ENCODE results near the gene SLC11A2.
A peak's percentile ranks its signal among the peaks of the same experiment; 100 is the strongest.
"Not testable (repeated sequence)": the region's sequence is repeated elsewhere in the genome, so short reads cannot be mapped to it uniquely, and the experiment has no call there.

Gene SLC11A2

DNA sequence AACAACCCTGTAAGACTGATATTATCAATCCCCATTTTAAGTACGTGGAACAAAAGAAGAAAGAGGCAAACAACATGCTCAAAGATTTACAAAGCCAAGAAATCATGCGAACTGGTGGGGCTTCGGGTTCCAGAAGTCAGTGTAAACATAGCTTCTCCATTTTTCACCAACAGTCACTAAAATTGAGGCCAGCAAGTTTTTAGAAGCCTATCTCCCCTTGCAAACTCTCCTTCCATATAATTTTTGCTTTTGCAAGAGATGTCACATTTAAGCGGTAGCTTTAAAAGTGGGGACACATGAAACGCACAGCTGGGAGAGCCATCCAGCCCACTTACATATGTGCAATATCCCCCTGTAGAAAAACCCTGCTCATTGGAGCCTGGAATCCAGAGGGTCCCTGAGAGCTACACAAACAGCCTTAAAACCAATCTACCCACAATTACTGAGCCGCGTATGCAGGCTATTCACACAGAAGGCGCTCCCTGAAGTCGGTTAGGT, 797 bp downstream of the SLC11A2 start:
- no peak for DNase-seq (ENCODE audit: low spot score)

DNA sequence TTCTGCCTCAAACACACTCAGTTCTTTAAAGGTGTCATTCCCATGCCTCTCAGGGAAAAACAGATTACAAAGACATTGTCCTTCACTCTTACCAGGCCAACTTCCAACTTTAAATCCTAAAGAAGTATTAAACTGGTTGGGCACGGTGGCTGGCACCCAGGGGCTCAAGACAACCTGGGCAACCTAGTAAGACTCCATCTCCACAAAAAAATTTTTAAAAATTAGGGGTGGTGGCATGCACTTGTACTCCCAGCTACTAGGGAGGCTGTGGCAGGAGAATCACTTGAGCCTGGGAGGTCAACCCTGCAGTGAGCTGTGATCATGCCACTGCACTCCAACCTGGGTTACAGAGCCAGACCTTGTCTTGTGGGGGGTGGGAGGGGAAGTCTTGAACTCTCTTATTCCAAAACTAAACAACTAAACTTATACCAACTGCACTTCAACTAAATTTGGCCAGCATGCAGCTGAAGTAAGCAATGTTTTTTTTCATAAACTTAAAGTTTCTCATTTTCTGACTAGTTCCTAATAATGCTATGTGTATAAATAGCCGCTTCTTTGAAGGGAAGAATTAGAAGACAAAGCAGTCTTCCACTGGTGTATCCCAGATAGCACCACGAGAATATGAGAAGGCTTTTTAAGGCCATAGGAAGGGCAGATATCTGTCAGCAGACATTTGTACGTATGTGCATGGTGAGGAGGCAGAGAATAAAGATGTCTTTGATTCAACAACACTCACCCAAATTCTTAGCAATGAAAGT, 2.4 kb downstream of the SLC11A2 start:
- DNase-seq (ENCODE audit: low spot score) = no peak

DNA sequence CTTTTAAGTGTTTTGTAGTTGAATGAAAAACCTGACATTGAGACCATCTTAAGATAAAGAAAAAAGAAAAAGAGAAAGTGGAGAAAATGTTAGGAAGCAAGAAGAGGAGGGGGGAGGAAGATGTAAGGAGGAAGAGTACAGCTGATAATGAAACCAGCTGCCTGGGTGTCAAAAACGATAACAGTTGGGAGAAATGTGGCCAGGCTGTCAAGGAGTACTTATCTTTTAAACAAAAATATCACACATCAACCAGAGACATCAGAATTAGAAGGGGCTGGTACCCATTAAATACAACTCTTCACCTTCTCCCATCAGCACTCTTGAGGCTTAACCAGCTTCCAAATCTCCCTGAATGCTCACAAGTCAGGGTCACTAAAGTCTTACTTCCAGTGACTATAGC, 4.5 kb downstream of the SLC11A2 start:
- no peak for DNase-seq (ENCODE audit: low spot score)

DNA sequence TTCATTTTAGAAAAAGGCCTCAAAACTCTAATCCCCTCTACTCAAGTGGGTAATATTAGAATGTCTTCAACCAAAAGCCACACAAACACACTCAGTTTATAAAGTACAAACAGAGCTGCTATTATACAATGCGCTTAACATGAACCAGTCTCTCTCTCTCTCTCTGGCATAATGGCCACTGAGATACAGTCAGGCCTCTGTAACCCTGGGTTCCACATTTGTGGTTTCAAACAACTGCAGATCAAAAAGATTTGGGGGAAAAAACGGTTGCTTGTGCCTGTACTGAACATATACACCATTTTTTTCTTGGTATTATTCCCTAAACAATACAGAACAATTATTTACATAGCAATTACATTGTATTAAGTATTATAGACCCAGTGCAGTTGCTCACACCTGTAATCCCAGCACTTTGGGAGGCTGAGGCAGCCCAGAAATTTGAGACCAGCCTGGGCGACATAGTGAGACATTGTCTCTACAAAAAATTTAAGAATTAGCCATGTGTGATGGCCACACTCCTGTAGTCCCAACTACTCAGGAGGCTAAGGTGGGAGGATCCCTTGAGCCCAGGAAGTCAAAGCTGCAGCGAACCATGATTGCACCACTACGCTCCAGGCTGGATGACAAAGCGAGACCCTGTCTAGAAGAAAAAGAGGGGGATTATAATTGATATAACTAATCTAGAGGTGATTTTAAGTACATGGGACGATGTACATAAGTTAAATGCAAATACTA, 5.6 kb downstream of the SLC11A2 start:
- DNase-seq (ENCODE audit: low spot score) = no peak

DNA sequence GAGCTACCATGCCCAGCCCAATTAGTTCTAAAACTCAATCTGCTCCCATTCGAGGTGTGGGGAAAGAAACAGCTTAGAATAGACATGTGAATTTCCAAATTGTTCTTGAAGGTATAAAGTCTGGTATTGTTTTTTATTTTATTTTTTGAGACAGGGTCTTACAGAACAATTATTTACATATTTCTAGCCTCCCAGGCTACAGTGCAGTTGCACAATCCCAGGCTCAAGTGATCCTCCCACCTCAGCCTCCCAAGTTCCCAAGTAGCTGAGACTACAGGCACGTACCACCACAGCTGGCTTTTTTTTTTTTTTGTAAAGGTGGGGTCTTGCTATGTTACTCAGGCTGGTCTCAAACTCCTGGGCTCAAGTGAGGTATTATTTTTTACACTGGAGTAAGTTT, 6.3 kb downstream of the SLC11A2 start:
- DNase-seq (ENCODE audit: low spot score) = no peak

DNA sequence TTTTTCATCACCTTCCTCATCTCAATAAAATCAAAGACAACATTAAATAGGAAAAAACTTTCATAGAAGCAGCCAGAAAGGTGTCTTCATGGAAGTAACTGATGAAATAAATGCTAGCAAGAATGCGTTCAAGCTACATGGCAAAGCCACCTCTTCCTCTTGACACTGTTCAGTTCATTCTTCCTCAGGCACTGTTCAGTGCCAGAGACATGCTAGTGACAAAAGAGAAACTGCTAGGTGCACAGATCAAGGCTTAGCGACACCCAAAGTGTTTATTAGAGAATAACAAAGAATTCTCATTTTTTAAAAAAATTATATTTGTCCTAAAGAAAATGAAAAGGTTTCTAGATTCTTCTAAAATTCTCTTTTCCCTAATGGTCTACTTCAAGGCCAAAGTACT, 7.2 kb downstream of the SLC11A2 start:
- DNase-seq (ENCODE audit: low spot score) = no peak

DNA sequence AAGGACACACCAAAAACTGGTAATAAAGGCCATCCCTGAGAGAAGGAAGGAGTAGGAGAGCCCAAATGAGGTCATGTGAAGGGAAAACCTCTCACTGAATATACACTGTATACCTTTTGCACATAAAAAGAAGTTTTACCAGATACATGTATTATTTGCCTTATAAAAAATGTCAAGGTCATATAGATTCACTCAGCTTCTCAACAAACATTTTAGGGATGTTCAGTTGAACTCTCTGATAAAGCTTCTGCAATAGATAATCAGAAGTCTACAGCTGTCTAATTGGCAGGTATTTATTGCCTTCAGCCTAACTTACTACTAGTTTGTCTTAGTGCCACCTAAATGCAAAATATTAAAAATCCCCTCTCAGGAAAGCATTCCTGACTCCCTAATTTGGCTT, 8.7 kb downstream of the SLC11A2 start:
- DNase-seq (ENCODE audit: low spot score) = no peak

DNA sequence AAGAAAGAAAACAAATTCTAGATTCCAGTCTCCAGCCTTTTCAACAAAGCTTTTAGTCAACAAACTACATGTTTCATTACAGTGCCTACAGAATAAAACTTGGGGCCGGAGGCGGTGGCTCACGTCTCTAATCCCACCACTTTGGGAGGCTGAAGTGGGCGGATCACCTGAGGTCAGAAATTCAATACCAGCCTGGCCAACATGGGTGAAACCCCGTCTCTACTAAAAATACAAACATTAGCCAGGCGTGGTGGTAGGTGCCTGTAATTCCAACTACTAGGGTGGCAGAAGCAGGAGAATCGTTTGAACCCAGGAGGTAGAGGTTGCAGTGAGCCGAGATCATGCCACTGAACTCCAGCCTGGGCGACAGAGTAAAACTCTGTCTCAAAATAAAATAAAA, 11.7 kb downstream of the SLC11A2 start:
- DNase-seq (ENCODE audit: low spot score) = not testable (repeated sequence)

DNA sequence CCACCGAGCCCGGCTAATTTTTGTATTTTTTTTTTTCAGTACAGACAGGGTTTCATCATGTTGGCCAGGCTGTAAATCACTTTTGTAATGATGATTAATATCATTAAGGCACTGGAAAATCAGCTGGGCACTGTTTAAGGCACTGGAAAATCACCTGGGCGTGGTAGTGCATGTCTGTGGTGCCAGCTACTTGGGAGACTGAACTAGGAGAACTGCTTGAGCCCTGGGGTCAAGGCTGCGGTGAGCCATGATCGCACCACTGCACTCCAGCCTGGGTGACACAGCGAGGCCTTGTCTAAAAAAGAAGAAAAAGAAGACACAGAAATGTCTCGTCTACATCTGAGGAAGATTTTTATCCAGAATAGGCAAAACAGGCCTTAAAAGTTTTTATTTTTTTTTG, 12.7 kb downstream of the SLC11A2 start:
- DNase-seq (ENCODE audit: low spot score) = no peak

DNA sequence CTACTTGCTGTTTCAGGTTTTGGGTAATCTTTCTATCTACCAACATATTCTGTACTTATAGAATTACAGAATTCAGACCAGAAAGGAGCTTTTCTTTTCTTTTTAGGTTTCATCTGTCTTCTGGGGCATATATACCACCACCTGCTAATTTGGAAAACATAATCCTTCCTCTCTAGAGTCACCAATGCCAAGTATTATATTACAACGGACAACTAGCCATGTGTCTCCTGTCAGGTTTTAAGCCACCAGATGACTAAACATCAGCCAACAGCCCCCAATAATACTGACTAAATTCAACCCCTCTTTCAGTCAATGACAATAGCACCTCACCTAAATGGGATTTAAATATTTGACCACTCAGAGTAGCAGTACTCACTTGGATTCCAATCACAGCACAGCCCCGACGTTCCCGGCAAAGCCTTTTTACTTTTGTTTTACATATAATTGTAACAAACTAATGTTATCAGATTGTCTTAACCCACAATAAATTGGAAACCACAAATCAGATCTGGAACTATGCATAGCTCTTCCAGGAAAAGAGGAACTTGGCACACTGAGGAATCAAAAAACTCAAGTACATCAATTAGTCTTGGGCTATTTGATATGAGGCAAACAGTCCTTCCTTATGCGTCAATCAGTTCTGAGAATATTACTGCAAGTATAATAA, 13.5 kb downstream of the SLC11A2 start:
- DNase-seq (ENCODE audit: low spot score) = peak; percentile 10

DNA sequence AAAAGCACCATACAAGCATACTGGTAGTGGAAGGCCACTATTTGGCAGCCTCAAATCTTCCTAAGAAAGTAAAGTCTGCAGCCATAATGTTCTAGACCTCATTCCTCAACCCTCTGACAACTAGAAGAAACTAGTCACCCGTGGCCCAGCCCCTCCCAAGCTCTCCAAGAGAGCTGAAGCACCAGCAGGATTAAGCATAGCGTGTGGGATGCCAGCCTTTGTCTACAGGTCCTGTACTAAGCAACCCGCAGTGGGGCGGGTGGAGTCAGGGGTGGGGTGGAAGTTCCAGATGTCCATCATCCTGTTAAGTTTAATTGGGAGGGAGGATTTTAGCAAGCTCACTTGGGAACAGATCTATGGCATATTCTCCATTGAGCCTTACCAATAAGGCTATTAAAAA, 14.2 kb downstream of the SLC11A2 start:
- DNase-seq (ENCODE audit: low spot score) = no peak

DNA sequence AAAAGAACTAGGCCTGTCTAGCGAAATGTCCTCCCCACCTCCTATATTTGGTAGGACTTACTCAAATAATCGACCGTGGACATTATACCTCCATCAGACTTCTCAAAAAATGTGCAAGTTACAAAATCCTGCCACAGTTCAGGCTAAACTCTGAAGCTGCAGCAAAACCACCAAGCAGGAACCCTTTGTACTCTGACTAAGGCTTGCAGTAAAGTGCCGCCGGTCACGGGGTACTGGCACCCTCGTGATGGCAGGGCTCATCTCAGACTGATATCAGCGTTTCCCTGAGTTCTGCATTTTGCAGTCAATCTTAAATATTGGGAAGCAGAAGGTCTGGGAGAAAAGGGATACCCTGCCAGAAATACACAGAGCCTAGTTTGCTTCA, 17.1 kb downstream of the SLC11A2 start:
- peak; percentile 50 for DNase-seq (ENCODE audit: low spot score)

DNA sequence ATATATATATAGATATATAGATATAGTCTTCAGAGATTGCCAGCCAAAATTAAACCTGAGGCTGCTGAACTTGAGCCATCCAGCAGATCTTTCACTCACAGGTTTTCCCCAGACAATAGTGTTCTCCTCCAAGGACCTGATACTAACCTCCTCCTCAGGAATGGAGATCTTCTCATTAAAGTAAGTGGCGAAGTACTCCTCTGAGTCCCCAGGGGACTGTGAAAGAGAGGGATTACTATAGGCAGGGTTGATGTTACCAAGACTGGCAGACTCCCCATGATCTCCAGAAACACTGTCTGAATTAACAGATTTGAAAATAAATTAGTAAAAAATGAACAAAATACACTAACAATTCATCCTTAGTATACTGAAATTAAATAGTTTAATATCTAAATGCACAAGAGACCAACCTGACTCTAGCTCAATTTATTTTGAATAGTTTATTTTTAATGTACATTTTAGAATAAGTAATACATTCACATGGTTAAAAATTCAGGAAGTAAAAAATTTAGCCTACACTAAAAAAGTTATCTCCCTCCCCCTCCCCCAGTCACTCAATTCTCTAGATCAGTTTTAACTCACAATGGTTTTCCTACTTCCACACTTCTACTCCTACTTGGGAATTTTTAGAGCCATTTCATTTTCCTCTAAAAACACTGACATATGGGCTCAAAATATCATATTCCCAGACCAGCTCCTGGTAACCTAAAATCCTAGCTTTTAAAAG, 17.7 kb downstream of the SLC11A2 start:
- no peak for DNase-seq (ENCODE audit: low spot score)

DNA sequence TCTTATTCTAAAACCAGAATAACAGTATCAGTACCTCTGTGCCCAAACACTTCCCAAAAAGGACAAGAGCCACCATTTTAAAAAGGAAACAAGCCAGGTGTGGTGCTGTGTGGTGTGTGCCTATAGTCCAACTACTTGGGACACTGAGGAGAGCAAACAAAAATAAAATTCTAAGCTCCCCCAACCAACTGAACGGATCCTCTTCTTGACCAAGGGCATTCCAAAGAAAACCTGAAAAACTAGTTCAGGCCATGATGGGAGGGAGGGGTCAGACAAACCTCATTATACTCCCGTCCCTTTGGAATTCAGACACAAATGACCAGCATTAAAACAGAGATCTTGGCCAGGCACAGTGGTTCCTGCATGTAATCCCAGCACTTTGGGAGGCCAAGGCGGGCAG, 20.5 kb downstream of the SLC11A2 start:
- no peak for DNase-seq (ENCODE audit: low spot score)

DNA sequence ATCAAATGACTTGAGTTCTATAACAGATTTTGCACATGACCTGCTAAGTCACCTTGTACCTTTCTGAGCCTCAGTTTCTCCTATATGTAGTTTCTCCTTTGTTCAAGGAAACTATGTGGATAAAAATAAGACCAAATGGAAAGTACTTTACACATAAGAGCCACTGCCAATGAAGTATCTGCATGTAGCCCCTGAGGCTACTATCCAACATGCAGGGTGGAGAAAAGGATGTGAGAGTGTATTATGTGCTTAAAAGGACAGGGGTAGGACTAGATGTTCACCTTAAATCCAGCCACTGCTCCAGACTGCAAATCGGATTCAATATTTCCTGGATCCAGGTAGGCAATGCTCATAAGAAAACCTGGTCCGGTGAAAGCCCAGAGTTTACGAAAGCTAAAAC, 21.2 kb downstream of the SLC11A2 start:
- no peak for DNase-seq (ENCODE audit: low spot score)

DNA sequence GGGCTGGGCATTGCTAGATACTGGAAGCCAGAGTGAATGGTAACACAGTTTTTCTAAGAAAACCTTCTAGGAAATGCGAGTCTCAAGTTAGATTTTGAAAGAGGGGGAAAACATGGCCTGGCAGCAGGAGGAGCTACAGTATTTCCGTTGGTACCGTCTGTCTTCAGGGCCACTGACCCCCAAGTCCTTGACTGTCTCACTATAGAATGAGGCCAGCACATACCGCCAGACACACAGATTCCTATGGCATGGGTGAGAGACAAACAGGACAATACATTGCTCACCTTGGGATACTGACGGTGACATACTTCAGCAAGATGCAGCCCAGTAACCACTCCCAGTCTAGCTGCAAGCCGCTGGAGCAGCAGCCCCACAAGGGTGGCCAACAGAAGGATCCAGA, 21.7 kb downstream of the SLC11A2 start:
- DNase-seq (ENCODE audit: low spot score) = no peak

DNA sequence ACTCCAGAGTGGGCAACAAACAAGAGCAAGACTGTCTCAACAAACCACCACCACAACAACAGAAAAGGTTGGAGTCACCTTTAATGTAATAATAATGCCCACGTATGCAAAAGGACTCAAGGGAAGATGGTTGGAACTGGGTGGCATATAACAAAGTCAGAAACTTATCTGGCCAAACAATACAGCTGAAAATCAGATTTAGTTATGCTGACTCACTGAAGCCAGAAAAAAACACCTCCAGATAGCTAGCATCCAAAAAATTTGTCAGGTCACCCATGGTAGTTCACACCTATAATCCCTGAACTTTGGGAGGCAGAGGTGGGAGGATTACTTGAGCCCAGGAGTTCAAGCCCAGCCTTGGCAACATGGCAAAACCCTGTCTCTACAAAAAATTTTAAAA, 24.4 kb downstream of the SLC11A2 start:
- DNase-seq (ENCODE audit: low spot score) = no peak

DNA sequence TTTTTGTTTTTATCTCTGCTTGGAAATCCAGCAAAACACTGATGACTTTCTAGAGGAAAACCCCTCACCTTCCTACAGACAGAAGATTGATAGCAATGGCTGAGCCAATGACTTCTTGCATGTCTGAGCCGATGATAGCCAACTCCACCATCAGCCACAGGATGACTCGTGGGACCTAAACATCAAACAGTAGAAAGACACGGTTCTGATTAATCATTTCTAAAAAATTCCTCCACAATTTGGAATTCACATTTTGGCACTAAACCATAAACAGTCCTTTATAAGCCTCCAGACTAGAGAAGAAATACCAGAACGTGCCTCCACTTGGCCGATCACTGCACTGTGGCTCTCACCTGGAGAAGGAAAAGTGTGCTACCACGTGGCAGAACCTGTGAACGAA, 25.9 kb downstream of the SLC11A2 start:
- no peak for DNase-seq (ENCODE audit: low spot score)

DNA sequence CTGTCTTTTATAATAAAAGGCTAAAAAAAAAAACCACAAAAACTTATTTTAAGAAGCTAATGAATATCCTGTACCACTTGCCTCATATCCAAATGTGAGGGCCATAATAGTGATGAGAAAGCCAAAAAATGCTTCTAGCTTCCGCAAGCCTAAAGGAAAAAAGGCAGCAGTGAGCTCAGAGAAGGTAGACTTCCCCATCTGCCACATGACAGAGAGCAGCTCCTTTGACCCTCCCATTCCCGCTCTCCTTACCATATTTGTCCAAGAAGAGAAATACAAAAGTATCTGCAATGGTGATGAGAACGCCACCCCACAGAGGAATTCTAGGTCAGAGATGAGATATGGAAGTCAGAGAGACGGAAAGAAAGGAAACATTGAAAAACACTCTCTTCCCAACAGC, 27.1 kb downstream of the SLC11A2 start:
- no peak for DNase-seq (ENCODE audit: low spot score)

DNA sequence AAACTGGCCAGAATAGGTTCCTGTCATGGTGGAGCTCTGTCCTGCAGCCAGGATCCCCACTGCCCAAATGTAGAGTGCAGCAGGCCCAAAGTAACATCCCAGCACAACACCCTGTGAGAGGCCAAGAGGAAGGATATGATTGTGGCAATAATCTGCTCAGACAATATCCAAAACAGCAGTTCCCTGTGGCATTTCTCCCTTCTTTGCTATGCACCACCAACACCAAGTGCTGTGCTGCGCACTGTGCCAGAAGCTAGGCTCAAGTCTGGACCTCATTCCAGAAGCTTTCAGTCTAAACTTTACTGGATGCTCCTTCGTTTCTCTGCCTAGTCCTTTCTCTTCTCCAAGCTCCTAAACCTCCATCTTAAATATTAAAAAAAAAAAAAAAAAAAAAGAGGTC, 33.4 kb downstream of the SLC11A2 start:
- DNase-seq (ENCODE audit: low spot score) = no peak

DNA sequence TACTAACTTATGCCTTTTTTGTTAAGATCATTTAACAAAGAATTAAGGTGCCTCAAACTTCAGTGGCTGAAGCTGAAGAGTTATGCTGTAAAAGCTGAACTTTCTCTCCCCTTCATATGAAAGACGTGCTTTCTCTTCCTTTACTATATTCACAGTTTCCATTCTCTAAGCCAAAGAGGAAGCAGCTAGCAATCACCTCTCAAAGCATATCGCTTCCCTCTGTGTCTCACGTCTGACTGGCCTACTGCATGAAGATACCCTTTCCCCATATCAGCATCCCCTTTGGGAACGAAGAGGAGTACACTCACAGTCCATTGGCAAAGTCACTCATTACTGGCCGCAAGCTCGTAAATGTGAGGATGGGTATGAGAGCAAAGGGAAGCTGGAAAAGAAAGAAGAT, 34.9 kb downstream of the SLC11A2 start:
- no peak for DNase-seq (ENCODE audit: low spot score)

DNA sequence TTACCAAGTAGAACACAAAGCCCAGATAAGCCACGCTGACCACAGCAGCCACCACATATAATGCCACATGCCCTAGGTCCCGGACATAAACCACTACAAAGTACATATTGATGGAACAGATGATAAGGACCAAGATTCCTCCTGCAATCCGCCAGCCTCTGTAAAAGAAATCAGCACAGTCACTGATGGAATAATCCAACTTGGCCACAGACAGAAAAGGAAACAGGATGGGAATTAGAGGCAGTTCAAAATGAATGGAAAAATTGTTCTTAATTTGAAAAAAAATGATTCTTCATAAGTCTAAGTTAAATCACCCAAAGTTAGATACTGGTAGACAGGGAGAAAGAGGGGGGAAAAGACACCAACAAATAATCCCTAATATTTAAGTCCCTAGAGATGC, 35.4 kb downstream of the SLC11A2 start:
- no peak for DNase-seq (ENCODE audit: low spot score)
